ENCODE data around the gene POLR3GL.
A peak's percentile ranks its signal among the peaks of the same experiment; 100 is the strongest.
"Not testable (repeated sequence)": the region's sequence is repeated elsewhere in the genome, so short reads cannot be mapped to it uniquely, and the experiment has no call there.

POLR3GL gene, protein sequence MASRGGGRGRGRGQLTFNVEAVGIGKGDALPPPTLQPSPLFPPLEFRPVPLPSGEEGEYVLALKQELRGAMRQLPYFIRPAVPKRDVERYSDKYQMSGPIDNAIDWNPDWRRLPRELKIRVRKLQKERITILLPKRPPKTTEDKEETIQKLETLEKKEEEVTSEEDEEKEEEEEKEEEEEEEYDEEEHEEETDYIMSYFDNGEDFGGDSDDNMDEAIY

DNA sequence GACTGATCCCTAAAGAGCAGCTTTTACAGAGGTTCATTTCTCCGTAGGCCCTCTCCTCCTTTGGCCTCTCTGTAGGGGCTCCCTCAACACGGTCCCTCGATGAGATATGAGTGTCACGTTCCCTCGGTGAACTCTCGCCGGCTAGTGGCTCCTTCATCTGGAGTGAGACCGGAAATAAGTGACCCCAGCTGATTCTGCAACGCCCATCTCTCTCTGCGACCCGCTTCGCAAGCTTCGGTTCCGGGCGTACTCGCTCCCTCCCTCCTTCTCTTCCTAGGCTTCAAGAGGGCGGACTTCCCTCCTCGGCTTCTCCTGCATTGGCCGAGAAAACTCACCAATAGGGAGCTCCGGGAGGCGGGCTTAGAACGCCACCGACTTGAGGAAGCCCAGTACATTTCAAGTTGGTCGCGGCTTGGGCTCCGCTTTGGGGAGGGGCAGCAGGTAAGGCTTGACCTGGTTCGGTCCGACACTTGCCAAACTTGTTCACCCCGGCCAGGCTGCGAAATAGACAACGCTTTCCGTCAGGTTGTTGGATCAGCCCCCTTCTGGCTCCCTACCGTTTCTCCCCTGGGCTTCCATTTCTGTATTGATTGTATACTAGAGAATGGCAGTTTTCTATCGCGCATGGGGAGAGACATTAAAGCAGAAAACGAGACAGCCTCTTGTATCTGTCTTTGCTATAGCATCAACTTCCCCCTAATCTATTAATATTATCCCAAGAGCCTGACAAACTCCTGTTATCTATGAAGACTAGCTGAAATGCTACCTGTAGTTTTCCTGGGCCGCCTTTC lies at the start of gene POLR3GL, which contains the start of gene ANKRD34A:
Gene POLR3GL, plus strand, starts transcription at position 363 of the 791 bp plus-strand sequence. CDS start 10,176 bp downstream, outside the sequence.
Gene ANKRD34A, minus strand, starts transcription at position 248 of the 791 bp plus-strand sequence. CDS start 2,816 bp downstream, outside the sequence.
- DNase-seq: peak; percentile 95

DNA sequence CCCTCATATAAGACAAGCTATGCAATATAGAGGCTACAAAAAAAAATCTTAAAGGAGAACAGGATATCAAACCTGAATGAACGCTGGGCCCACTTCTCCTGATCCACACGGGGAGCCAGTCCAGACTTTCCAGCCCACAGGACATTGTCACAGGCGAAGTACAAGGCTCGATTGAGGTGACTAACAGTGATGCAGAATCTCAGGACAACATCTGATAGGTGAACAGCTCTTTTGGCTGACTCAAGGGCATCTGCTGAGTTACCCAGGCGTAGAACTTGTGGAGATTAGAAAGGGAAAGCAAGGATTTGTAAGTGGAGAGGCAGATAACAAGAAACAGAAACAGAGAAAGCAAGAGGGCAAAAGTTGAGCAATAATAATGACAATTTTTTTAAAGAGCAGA lies 47.7 kb upstream of the POLR3GL start:
- no peak for DNase-seq

DNA sequence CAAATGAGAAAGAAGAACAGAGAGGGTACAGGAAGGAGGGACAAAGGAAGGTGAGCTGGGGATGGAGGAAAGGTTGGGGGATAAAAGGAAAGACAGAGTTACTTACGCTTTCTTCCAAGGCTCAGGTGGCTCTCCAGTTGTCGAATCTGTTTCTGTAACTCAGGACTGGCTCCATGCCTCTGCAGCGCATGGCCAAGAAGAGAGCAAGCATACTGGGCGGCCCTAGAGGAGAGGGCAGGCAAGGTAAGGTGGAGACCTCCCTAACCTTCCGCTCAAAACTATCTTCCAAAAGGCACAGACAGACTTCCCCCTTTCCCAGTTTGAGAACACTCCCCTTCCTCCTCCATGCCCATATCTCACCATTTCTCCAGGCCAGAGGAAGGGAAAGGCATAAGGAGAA lies 46.9 kb upstream of the POLR3GL start:
- DNase-seq: no peak

DNA sequence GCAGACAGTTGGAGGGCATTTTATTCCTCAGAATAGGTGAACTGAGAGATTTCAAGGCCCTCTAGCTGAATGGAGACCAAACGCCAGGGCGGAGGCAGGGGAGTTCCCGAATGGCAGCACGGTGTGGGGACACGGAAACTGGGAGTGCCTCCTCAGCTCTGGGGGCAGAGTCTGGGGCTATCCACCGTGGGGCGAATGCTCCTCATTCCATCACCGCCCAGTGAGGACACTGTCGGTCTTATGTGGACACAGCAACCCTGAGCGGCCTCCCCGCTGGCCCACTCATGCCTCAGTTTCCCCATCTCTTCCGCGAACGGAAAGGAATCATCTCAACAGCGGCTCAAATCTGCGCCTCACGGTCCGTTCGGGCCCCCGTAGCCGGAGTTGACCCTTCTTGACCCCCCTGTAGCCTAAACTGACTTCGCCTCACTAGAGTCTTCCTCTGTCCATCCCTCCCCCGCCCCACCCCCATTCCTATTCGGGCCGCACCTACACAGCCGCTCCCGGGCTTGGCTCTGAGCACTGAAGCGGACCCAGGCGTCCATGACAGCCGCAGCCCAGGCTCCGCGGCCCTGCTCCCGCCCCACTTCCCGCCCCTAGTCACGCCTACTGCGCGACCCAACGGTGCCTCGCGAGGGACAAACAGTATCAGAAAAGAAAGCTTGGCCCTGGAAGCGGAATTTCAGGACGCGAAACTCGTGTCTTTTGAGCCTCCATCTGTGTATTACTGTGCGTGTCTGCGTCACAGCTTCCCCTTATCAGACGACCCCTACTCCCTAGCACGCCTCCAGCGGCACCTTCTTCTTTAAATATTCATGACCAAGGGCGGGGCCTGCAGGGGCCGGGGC lies 46.1 kb upstream of the POLR3GL start, which contains the start of gene PEX11B:
Gene PEX11B, minus strand, starts transcription at position 574 of the 848 bp plus-strand sequence. Its CDS starts 29 bp downstream, at position 545.
- peak; percentile 83 for DNase-seq

DNA sequence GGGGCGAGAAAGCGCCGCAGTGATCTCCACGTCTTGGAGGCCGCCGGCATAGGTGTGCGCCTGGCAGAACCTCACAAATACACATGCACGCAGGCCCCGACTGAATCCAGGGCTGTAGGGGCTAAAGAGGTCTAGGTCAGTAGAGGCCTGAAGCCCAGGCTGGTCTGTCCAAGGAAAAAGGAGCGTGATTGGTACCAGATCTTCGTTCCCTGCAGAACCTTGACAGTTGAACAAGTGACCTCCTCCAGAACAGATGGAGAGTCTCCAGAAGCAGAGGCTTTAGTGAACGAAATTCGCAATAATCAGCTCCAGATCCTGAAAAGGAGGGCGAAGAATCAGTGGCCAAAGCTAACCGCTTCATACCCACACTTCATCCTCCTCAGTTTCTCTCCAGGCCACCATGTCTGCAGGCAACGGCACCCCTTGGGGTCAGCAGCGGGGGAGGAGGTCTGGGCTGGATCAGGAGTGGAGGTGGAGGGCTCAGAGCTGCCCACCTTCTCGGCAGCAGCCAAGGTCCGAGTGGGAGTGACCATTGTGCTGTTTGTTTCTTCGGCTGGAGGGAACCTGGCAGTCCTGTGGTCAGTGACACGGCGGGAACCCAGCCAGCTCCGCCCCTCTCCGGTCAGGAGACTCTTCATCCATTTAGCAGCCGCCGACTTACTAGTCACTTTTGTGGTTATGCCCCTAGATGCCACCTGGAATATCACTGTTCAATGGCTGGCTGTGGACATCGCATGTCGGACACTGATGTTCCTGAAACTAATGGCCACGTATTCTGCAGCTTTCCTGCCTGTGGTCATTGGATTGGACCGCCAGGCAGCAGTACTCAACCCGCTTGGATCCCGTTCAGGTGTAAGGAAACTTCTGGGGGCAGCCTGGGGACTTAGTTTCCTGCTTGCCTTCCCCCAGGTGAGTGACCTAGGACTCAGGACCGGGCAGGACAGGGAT lies 45.2 kb upstream of the POLR3GL start:
- DNase-seq: no peak

DNA sequence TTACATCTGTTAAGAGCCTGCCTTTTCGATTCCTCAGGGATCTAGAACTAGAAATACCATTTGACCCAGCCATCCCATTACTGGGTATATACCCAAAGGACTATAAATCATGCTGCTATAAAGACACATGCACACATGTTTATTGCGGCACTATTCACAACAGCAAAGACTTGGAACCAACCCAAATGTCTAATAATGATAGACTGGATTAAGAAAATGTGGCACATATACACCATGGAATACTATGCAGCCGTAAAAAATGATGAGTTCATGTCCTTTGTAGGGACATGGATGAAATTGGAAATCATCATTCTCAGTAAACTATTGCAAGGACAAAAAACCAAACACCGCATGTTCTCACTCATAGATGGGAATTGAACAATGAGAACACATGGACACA lies 44.2 kb upstream of the POLR3GL start:
- DNase-seq: not testable (repeated sequence)

DNA sequence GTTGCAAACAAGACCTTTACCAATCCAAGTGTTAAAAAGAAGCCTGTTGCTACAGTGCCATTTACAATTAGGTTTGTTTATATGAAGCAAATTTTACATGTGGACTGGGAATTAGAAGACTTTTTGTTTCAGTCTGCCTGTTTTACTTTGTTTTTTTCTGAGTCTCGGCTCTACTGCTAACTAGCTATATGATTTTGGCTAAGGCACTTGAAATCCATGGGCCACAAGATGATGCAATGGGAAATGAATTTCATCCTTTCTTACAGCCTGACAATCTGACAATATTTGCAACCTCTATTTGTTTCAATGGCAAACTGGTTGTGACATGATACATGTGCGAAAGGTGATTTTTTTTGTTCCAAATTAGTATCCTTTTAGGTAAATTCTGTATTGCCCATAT lies 42.2 kb upstream of the POLR3GL start:
- no peak for DNase-seq

DNA sequence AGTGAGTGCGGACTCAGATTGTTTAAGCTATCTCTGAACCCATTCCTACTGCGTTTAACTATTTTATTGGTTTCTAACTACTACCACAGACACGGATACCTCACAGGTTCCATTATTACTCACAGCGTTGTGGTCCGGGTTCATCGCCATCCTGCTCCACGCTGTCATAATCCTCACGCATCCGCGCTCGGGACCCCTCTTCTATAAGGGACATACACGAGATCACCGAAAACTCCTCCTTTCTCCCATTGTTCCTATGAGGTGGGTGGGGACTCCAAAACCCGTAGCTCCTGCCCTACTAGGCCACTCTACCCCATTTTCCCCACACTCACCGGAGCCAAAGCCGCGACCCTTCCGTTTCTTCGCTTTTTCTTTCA lies 37.8 kb upstream of the POLR3GL start:
- no peak for DNase-seq

DNA sequence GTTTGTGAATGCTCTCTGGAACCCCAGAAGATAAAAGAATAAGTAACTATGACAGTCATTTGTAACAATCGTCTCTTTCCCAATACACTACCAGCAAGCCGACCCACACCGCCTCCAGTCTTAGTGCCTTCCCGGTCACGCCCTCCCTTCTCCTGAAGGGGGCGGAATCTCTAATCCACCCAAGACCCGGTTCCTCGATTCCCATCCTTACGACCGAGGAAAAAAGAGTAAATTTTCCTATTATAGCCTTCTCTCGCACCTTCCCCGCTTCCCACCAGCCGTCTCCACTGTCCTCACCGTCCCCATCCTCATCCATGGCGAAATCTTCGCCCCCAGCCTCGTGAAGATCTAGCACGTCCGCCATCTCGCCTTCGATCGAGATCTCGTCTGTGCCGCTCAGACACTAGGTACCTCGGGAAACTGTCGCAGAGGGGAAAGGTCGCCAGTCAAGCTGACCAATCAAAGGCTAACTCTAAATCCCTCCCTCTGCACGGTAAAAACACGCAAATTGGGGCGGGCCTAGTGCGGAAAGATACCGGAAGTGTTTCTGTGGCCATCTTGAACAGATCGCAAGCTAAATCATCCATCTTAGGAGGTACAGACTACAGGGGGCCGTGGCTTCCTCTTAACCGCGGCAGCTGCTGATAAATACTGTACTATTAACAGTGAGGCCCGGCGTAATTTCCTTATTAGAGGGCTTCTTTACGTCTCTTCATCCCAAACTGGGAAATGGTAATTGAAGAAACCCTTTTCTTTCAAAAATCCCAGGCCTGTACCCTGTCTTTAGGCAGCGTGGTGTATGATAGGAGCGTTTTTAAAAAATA lies 37.2 kb upstream of the POLR3GL start, which contains the start of gene RBM8A:
Gene RBM8A, minus strand, starts transcription at position 422 of the 824 bp plus-strand sequence. Its CDS starts 58 bp downstream, at position 364.
- DNase-seq: peak; percentile 100

DNA sequence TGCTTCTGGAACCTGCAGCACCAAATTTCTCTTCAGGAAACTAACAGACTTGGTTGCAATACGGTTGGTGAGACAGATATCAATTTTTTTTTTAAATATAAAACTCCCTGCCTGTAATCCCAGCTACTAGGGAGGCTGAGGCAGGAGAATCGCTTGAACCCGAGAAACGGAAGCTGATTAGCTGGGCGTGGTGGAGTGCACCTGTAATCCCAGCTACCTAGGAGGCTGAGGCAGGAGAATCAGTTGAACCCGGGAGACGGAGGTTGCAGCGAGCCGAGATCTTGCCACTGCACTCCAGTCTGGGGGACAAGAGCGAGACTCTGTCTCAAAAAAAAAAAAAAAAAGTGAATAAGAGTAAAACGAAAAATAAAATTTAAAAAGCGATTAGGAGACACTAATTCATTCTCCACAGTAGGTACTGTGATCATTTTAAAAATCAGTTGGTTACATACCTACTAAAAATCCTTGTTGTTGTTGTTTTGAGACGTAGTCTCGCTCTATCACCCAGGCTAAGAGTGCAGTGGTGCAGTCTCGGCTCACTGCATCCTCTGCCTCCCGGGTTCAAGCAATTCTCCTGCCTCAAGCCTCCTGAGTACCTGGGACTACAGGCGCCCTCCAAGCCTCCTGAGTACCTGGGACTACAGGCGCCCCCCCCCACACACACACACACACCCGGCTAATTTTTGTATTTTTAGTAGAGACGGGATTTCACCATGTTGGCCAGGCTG lies 36.4 kb upstream of the POLR3GL start:
- DNase-seq: no peak

DNA sequence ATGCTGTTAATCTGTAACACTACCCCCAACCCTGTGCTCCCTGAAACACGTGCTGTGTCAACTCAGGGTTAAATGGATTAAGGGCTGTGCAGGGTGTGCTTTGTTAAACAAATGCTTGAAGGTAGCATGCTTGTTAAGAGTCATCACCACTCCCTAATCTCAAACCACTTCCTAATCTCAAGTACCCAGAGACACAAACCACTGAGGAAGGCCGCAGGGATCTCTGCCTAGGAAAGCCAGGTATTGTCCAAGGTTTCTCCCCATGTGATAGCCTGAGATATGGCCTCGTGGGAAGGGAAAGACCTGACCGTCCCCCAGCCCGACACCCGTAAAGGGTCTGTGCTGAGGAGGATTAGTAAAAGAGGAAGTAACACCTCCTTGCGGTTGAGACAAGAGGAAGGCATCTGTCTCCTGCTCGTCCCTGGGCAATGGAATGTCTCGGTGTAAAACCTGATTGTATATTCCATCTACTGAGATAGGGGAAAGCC lies 31.9 kb upstream of the POLR3GL start:
- DNase-seq: not testable (repeated sequence)

DNA sequence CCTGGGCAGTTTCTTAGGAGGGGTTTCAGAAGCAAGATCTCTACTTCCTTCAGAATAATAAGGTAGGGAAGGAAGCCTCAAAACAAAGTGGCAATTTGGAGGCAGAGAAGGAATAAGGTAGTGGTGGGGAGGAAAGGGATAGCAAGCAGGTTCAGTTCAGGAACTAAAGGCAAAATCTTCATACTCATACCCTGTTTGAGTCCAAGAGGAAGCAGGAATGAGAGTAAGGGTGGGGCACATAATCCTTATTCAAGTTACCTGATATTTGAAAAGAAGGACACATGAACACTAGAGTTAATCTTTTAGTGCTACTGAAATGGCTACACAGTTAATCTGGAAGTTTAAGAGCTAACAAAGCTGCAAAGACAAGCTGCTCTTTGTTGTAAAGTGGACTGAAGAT lies 28.8 kb upstream of the POLR3GL start:
- DNase-seq: no peak

DNA sequence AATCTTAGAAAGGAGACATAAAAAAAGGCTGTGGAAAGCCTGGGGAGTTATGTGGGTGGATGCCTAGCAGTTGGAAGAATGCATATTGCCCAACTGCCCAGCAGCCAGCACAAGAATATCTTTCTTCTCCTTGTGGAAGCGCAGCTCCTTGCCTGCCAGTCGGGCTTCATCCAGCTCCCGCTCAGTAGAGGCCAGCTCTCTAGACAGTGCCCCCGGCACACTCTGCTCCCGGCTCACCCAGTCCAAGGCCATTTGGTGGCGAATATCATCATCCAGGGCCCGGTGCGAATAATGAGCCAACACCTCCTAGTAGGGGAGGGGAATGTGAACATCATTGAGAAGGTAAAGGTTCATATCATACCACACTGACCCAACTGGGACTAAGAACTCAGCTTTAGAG lies 28.2 kb upstream of the POLR3GL start:
- no peak for DNase-seq

DNA sequence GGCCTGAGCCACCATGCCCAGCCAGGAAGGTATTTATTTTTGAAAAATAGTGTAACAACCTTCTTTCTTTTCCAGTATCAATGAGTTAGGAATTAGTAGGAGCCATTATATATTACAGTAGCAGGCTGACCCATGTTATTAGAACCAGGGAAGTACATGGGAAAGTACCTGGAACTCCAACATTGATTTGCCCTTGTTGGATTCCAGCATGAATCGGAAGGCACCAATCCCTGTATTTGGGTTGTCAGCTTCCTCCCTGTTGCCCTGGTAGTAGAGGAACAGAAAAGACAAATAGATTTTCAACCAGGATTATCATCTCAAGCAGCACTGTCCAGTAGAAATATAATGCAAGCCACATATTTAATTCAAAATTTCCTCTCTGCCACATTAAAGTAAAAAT lies 27.1 kb upstream of the POLR3GL start:
- no peak for DNase-seq

DNA sequence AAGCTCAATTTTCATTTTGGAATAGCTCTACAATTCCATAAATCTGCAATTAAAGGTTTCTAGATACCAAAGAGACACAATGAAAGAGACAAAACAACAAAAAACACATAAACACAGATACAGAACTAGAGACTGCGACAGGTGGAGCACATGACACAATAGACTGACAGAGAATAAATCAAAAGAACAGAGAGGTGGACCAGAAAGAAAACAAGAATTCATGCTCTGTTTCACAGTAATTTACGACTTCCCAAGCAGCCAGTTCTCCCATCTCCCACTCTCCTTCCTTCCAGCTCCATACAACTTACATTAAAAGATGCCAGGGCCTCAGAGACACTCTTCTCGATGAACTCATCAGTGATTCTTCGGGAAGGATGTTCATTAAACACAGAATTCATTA lies 22.1 kb upstream of the POLR3GL start:
- no peak for DNase-seq

DNA sequence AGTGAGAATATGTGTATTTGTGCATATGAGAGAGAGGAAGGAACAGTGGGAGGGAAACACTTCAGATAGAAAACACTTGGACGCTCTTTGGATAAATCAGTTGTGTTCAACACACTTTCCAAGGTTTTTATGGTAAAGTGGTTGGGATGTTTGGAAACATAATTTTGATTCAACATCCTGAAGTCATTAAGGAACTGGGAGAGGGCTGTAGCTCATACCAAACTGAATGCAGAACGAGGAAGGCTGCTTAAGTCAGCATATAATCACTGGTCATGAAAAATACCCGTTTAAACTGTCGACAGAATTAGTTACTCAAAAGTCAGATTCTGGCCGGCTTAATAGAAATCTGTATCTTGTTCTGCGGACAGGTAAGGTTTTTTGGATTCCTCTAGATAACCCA lies 21.6 kb upstream of the POLR3GL start:
- DNase-seq: no peak

DNA sequence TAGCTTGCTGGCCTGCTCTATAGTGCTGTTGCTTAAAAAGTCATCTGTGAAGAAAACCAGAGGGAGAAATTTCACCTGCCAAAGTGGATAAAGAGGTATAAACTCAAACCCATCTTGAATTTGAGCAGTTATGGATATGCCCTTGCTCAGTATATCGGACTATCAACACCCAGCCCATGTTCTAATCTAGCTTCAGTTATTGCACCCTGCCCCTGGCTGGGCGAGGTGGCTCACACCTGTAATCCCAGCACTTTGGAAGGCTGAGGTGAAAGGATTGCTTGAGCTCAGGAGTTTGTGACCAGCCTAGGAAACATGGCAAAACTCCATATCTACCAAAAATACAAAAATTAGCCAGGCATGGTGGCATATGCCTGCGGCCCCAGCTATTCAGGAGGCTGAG lies 20.0 kb upstream of the POLR3GL start:
- DNase-seq: no peak

DNA sequence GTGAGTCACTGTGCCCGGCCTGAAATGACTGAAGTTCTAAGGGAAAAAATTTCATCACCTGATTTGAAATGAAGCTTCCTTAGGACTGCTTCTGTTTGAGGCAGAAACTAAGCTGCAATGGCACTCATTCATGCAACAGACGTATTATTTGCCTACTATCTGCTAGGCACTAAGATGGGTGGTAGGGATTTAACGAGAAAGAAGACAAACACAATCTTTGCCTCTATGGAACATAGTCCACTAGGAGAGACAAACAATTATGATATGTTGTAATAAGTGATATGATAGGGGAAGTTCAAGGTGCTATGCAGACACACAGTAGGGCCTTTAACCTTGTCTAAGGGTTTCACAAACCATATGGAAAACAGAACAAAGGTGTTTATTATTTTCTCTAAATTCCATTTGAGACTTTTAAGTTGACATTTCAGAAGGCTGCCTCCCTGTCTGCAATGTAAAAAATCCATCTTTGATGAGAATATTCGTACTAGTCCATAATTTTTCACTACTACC lies 18.0 kb upstream of the POLR3GL start:
- DNase-seq: no peak

DNA sequence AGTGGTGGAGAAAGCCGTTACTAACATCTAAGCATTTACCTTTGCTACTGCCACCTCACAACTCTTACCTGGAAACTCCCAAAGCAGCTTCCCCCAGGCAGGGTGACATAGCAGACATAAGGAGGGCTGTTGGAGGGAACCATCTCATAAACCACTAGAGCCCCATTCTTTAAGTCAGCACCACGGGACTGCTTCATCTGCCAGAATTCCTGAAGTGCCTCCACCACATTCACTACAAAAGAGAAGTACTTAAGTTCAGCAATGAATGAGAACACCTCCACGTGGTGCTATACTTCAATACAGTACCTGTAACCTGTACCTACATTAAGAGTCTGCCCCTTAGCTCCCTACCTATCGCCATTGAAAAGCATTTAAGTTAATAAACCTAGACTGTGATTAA lies 16.9 kb upstream of the POLR3GL start:
- no peak for DNase-seq

DNA sequence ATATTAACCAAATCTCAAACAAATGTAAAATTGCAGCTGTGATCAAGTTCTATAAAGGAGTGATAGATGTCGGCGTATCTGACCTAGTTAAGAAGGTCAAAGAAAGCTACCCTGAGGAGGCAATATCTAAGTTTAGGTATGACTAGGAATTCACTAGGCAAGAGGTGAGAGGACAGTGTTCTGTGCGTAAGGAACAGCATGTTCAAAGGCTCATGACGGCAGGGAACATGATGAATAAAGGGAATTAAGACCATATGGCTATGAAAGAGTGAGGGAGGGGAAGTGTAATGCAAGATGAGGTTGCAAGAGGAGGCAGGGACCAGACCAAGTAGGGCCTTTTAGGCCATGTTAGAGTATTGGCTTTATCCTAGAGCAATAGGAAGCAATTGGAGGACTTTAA lies 15.3 kb upstream of the POLR3GL start:
- DNase-seq: no peak

Measured in NCI-H187 treated with DMSO at 0.1 percent for 48 hours (cell line).